Left hindlimb (tissue), 1 donor: ENCODE results near the gene LMF1.

Source experiments
- DNase-seq: peaks from one replicate; pipeline ENCODE4 v3.0.0-alpha.2; 2018

Gene LMF1

DNA sequence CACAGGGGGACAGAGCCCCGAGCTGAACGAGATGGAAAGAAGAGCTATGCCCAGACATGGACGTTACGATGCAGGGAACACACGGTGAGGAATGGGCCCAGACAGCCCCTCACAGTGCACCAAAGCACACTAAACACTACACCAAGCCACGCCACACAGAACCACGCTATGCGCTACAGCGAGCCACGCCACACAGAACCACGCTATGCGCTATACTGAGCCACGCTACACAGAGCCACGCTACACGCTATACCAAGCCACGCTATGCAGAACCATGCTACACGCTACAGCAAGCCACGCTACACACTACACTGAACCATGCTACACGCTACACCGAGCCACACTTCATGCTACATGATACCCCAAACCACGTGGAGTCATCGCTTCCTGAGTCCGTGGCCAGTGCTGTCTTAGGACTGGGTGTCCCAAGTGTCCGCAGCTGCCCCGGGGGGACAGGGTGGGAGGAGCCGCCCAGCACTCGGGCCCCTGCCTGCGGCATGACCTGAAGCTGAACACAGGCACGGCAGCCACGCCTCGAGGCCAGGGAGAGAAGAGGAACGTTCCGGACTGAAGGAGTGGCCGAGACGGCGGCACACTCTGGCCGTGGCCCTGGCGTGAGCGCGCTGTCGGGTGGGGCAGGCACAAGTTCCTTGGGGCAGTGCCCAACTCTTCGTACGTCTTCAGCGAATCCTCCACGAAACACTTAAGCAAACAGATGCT lies 61.3 kb downstream of the LMF1 start:
- DNase-seq = no peak

DNA sequence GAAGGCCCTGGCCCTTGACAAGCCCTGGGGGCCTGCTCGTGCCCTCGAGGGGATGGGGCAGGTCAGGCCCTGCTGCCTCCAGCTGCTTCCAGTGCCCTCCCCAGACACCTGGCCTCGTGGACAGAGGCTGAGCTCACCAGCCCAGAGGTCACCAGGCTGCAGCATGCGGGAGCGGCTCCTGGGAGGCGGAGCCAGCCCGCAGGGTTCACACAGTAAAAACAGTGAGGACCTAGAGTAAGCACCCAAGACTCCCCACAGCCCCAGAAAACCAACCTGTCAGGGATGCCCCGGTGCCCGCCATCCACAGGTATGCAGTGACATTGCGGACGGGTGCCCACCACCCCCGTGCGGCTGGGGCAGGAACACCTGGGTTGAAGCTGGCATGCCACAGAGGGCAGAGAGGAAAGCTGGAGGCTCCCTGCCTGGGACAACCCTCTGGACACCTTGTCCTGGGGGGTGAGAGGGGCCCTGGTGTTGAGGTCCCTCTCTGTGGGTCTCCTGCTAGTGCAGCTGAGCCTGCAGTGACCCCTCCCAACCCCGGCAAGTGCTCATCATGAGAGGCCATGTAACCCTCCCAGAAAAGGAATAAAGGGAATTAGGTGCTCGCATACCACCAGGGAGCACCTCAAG lies 62.1 kb downstream of the LMF1 start:
- DNase-seq = peak; percentile 12

DNA sequence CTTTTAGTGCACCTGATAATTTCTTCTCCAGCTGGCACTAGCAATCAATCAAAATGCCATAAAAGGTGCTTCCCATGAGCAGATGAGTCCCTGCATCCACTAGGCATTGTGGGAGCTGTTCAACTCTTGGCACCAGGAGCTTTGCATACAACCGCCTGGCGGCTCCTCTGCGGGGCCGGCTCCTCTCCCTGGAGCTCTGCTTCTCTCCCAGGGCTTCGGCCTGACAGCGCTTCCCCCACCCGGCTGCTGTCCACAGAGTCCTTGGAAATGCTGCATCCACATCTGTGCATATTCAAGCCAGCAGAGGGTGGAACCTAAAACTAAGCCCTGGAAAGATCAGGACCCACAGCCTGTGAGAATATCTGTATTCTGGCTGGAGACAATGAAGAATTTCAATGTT lies 62.9 kb downstream of the LMF1 start:
- peak; percentile 15 for DNase-seq

DNA sequence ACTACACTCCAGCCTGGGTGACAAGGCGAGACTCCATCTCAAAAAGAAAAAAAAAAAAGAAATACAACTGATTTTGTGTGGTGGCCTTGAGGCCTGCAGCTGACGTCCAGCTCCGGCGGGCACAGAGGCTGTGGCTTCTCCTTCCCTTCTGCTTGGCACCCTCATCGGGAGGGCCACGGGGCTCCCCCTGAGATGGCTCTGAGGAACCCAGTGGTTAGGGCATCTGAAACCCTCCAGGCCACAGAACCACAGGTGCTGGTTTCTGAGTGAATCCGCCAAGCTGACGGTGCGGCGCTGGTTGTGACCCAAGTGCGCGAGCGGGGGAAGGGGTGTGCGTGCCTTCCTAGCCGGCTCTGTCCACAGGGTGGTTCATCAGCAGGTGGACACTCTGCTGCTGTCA lies 63.4 kb downstream of the LMF1 start:
- DNase-seq = peak; percentile 12

DNA sequence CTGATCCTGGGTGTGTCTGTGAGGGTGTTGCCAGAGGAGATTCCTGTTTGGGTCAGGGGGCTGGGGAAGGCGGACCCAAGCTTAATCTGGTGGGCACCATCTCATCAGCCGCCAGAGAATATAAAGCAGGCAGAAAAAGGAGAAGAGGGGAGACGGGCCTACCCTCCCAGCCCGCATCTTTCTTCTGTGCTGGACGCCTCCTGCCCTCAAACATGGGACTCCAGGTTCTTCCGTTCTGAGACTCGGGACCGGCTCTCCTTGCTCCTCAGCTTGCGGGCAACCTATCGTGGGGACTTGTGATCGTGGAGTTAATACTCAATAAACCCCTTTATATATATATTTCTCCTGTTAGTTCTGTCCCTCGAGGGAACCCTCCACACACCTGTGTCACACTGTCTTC lies 64.5 kb downstream of the LMF1 start:
- peak; percentile 5 for DNase-seq

DNA sequence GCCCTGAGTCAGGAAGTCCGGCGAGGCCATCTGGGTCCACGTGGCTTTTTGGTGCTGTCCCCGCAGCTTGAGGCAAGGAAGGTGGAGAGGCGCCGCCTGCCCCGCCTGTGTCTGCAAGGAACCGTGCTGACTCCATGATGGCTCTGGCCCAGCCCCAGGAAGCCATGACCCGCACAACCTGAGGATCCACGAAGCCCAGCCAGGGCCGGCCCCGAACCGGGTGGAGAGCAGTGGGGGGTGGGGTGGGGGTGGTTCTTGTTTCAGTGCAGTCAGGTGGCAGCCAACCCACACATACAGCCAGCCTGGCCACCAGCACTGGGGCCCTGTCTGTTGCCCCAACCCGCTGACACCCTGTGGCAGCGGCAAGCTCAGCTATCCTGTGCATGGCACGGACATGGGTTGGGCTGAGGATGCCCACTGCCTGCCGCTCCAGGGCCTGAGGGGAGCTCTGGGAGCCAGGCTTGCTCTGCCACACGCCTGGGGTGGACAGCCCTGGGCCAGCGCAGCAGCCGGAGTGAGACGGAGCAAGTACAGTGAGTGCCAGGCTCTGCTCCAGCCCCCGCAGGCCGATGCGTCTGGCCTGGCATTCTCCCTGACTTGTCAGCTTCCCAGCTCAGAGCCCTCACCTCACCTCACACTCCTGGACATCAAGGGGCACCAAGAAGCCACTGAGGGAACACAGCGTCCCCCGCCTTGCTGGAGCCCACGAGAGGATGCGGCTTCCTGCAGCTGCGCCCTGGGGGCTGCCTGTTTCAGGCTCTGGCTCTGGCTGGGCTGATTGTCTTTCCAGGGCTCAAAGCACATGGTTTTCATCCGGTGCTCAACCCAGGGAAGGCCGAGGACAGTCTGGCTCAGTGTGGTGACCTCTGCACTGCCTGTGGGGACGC lies 68.8 kb downstream of the LMF1 start:
- peak; percentile 23 for DNase-seq

DNA sequence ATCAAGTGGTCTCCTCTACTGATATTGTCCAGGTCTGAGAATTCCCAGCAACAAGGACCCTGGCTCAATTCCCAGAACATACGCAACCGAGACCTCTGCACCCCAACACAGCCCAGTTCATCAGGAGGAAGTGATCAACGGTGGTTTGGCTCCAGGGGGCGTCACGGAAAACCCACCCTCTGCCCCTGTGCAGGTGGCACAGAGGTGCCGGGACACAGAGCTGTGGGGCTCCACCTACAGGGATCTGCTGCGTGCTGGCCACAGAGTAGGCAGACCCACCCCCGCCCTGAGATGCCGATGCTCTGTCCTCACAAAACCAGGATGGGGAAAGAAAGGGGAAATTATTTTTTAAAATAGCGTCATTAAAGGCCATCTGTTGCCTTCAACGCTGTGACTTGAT lies 69.6 kb downstream of the LMF1 start:
- no peak for DNase-seq

DNA sequence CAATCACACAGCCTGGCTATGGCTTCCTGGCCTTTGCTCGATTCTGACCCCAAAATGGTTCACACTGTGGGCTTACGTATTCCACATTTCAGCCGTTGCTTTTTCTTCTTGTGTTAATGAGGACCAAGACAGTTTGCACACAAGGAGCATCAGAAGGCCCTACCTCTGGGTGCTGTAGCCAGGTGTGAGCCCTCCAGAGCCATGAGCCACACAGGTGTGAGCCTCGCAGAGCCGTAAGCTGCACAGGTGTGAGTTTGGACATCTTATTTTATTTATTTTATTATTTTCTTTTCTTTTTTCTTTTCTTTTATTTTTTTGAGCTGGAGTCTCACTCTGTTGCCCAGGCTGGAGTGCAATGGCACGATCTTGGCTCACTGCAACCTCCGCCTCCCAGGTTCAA lies 70.6 kb downstream of the LMF1 start:
- peak; percentile 8 for DNase-seq

DNA sequence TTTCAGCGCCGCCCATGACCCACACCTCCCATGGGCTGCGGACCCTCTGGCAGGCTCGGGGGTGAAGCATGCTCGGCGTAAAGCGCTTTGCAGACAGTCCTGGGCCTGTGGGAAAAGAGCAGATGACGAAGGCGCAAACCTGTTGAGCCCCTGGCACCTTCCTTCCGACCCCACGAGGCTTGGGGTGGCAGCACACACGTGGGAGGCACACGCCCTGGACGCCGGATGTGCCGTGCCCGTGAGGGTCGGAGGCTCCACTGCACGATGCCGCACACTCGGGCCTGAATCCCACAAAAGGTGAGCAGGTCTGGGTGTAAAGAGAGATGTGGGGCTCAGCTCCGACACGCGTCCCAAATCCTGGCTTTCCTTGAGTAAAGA lies 71.1 kb downstream of the LMF1 start:
- peak; percentile 6 for DNase-seq

DNA sequence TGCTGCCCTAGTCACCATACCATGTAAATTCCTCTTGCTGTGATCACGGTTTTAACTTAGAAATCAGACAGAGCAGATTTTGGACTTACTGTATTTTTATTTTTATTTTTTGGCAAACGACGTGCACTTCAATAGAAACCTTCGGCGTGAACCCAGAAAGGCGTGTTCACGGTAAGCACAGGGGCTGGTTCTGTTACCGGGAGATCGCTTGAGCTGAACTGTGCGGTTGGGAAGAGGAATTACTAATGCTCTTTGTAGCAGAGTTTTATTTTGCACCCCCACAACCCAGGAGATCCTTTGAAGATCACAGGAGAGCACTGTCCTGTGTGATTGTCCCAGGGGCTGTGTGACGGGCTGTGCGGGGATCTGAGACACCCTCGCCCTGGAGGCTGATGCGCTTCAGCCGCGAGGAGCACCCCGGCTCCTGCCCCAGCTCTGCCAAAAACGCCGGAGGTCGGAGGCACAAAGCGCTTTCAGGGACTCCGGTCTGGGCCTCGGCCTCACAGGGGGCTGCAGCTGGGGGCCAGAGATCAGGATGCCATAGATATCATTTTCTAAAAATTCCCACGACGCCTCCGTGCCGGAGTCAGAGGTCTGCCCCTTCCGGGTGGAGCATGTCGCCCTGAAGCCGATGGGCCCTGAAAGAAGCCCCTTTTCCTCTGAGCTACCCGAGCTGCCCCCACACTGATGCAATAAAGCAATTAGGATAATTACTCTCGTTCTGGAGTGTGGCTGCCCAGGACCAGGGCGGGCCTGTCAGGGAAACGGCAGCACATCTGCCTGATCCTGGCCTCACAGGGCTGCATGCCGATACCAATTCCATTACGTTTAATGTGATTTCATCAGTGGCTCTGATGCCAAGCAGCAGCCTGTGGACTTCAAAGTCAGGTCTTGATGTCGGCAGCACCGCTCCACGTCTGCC lies 71.8 kb downstream of the LMF1 start:
- peak; percentile 16 for DNase-seq

DNA sequence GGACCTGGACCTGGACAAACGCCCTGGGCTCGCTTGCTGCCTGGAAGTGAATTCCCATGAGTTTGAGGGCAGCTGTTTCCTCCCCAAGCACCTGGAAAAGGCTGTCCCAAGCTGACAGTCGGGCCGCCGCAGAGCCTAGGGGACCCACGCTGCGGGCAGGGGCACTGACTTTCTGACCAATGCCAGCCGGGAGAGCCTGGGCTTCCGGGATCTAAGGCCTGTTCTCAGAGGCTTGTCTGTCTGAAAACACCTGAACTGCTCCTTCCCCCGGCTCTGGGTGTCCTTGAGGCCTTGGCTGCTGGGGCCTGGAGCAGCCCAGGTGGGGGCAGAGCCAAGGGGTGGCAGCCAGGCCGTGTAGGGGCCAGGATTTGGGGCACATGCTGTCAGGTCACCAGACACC lies 72.6 kb downstream of the LMF1 start:
- no peak for DNase-seq

DNA sequence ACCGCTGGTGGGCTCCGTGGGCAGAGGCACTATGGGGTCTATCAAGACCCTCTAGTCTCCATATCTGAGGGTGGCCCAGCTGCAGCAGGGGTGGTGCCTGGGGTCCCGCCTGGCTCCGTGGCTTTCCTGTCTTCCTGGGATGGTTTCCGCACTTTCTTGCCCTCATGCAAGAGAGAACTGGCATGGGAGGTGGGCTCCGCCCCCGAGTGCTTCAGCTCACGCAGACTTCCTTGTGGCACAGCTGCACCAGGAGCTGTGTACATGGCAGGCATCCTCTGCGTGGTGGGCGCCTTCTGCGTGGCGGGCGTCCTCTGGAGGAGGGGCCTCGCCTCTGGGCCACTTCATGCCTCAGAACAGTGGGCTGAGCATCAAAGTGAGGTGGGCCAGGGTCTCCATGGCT lies 73.1 kb downstream of the LMF1 start:
- no peak for DNase-seq

DNA sequence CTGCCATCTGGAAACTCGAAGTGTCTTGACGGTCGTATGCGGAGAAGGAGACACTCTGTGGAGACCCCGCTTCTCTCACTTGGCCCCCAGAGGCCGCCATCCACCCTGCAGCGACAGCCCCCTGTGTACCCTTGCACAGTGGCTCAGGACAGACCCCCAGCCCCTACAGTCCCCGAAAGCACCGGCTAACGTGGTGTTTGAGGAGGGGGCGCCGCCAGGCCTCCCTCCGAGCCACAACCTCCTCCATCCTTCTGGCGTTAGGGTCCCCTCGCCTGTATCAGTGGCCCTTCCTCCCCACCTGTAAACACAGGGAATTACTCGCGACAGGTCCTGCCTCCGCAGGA lies 73.6 kb downstream of the LMF1 start:
- DNase-seq = no peak

DNA sequence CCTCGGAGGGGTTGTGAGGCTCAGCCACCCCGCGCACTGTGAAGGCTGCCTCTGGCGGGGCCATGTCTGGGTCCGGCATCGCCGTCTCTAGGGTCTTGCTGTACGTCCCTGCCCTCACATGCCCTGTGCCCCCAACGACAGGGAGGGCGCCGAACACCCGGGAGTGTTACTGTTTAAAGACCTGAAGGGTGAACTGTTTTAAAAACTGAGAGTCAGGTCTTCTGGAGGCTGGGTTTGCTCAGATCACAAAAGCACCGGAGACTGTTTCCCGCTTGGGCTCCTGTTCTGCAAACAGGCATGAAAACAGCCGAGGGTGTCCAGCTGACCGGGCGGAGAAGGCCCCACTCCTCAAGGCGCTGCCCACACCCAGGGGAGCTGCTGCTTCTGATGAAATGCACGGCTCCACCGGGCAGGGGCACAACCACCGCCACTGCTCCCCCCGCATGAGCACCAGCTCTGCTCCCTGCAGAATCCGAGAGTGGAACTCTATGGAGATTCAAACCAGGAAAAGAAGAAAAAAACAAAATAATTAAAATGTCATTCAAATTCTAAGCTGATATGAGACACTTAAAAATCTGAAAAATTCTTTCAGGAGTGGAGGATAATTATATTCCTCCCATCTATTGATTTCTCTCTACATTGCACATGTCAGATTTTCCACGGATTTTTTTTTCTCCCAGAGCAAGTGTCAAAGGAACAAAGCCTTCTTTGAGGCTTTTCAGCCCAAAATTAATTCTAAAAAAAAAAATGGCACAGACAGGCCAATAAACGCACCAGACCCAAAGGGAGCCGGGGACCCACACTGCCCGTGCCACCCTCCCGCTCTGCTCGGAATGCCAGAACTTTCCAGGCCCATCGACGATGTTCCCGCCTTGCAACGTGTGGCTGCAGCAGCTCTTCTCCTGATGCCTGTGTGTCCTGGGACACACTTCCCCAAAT lies 74.3 kb downstream of the LMF1 start:
- no peak for DNase-seq

DNA sequence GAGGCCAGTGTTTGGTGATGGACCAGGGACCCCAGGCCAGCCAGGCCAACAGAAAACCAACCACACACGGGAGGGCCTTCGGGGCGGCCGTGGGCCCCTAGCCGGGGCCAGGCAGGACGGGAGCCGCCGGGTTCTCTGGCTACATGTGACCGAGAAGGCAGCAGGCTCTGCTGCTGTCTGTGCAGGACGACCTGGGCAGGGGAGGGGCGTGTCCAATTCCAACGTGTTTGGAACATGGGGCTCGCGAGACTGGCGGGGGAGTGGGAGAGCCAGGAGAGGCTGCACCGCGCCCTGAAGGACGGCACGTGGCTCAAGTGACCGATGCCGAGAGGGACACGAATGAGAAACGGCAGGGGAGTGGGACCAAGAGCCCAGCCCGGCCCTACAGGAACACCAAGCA lies 75.4 kb downstream of the LMF1 start:
- DNase-seq = no peak

DNA sequence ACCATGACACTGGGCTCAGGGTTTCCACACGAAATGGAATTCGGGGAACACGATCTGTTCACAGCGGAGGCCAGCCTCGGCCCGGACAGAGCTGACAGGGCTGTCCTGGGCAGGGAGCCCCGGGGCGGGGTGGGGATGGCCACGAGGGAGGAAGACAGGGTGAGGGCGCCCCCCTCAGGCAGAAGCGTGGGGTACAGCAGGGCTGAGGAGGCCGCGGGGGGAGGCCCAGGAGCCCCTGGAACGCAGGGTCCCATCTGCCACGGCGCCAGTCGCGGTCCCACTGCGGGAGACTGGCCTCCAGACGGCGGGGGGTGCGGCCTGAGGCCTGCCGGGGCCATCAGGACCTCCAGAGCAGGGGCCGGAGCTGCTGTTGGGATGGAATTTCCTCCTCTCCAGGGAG lies 75.9 kb downstream of the LMF1 start:
- no peak for DNase-seq

DNA sequence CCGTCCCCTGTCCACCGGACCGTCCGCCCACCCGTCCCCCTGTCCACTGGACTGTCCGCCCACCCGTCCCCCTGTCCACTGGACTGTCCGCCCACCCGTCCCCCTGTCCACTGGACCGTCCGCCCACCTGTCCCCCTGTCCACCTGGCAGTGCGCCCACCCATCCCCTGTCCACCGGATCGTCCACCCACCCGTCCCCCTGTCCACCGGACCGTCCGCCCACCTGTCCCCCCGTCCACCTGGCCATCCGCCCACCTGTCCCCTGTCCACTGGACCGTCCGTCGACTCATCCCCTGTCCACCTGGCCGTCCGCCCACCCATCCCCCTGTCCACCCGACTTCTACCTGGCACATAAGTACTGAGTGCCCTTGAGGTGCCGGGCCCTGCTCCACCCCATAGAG lies 76.6 kb downstream of the LMF1 start:
- peak; percentile 63 for DNase-seq

DNA sequence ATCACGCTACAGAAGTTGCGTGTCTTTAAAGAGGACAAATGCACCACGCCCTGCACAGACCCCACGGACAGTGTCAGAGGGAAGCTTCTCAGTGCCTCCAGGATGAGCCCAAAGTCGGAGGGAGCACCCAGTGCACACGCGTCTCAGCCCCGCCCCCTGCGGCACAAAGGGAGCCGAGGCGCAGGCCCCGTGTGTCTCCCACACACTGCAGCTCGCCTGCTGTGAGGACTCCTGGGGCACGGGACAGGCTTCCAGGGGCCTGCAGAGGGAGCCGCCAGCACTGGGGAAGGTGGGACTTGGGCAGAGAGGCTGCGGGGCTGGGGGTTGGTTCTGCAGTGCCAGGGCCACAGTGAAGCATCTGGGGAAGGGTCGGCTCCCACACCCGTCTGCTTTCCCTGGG lies 77.4 kb downstream of the LMF1 start:
- DNase-seq = no peak

DNA sequence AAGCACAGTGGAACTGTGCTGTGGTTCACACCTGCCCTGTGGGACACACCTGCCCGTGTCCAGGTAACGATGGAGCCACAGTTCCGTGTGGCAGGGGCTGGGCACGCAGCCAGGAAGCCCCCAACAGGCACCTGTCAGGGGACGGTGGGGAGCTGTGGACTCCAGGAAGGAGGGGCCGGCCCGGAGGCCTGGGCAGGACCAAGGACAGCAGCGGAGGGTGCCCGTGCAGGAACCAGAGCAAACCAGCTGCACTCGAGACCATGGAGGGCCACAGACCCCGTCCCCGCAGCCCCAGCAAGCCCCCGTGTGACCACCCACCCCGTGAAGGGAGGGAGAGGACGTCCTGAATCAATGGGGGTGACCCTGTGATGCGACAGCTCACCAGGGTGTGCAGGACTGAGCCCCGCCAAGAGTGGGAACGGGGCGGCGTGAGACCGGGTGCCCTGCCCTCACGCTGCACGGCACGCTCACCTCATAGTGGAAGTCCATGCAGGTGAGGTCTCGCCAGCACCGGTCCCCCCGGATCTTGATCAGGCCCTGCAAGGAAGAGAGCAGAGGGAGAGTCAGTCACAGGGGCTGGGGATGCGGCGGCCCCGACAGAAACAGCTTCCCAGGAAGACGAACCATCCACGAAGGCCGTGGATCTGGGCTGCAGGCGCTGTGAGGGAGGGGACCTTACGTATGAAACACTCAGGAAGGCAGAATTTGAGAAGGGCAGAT lies 78.1 kb downstream of the LMF1 start:
- no peak for DNase-seq

DNA sequence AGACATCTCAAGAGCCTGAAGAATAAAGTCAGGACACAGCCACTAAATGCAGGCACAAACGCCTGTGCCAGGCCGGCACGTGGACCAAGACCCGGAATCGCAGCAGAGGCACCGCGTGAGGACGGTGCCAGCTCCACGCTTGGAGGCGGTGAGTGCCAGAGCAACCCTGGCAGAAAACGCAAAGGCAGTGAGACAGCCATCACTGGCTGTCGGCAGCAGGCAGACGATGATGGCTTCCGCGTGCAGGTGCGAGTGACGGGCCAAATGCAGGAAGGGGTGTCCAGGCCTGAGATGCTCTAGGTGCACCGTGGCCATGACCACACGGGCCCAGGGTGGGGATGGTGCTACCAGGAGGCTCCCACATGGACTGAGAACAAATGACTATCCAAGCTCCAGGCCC lies 78.8 kb downstream of the LMF1 start:
- no peak for DNase-seq

DNA sequence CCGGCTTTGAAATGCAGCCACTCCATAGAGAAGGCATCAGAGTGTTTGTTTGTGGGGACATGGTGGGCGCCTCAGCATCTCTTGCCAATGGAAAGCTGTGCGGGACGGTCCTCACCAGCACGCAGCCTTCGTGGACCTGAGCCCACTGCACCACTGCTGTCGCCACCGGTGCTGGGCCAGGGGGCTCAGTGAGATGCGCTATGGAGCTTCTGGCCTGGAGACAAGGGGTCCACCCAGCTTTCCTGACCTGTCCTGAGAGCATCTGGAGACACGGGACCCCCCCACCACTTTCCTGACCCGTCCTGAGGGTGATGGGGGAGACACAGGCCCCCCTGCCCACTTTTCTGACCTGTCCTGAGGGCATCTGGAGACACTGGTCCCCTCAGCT lies 79.4 kb downstream of the LMF1 start:
- DNase-seq = no peak
